Stimulated activated CD4-positive, alpha-beta T cell treated with anti-CD3 and anti-CD28 coated beads, Interleukin-1b, Interleukin-23, amount 100 ng/mL, for 4 hours (primary cell): ENCODE results near the gene PDE4B.

ENCODE experiments used
- DNase-seq, 2 donors: peaks; one replicate each; pipeline ENCODE4 v3.0.0-alpha.2; 2020; ENCODE audit warnings: low read depth in 2 of 2

PDE4B gene

GRCh38 chr1:66262208-66262963, 469.7 kb downstream of the PDE4B start:
- no peak for DNase-seq

GRCh38 chr1:66265268-66265667, 472.6 kb downstream of the PDE4B start:
- no peak for DNase-seq

- DNase-seq = no peak
These were observed 473.1 kb downstream of the PDE4B start for GRCh38 chr1:66265796-66266195.

- no peak for DNase-seq
These were observed 473.7 kb downstream of the PDE4B start for GRCh38 chr1:66266350-66266749.

GRCh38 chr1:66266756-66267155, 474.1 kb downstream of the PDE4B start:
- DNase-seq = no peak

GRCh38 chr1:66267201-66267940, 474.7 kb downstream of the PDE4B start:
- no peak for DNase-seq

GRCh38 chr1:66269222-66269621, 476.5 kb downstream of the PDE4B start:
- DNase-seq = no peak

GRCh38 chr1:66270119-66270812, 477.6 kb downstream of the PDE4B start:
- DNase-seq = no peak

GRCh38 chr1:66271216-66271903, 478.7 kb downstream of the PDE4B start:
- DNase-seq = peak in 1 of 2 donors; percentile 8

GRCh38 chr1:66271904-66272254, 479.2 kb downstream of the PDE4B start:
- DNase-seq = no peak

GRCh38 chr1:66273656-66274055, 481.0 kb downstream of the PDE4B start:
- DNase-seq = no peak

- DNase-seq = no peak
These were observed 481.9 kb downstream of the PDE4B start for GRCh38 chr1:66274634-66275033.

- DNase-seq = no peak
These were observed 482.4 kb downstream of the PDE4B start for GRCh38 chr1:66275083-66275482.

- DNase-seq = no peak
These were observed 482.9 kb downstream of the PDE4B start for GRCh38 chr1:66275601-66276023.

GRCh38 chr1:66276218-66276617, 483.5 kb downstream of the PDE4B start:
- no peak for DNase-seq

GRCh38 chr1:66278260-66279021, 485.7 kb downstream of the PDE4B start:
- no peak for DNase-seq

- no peak for DNase-seq
These were observed 489.1 kb downstream of the PDE4B start for GRCh38 chr1:66281808-66282207.

GRCh38 chr1:66282343-66282852, 489.7 kb downstream of the PDE4B start:
- peak; percentile 23 to 56 for DNase-seq

GRCh38 chr1:66282891-66283621, 490.4 kb downstream of the PDE4B start:
- no peak for DNase-seq

- no peak for DNase-seq
These were observed 490.9 kb downstream of the PDE4B start for GRCh38 chr1:66283622-66284041.
